Measurements from ENCODE around the gene SEMA4G.

Gene SEMA4G

DNA sequence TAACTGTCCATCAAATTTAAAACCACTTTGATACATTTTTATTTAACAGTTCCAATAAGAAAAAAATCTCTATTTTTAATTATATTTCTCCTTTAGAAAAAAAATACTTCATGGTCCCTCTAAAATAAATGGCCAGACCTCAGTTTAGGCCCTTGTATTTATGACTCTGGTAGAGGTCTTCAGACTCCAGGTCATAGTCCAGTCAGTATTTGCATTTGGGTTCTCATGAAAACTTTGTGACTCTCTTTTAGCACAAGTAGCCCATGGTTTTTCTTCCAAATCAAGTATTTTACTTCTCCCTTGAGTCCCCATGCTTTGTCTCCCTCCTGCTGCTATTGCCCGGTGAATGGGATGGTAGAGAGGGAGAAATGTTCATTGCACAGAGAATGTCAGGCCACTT, 5.5 kb upstream of the SEMA4G start (continued):
- TF ChIP-seq CREB5 (CRISPR knock-in tag; IDR thresholded peaks at IDR 0.05; ENCODE audit: low read depth) (no peak), PPARA (CRISPR knock-in tag; IDR thresholded peaks at IDR 0.05; ENCODE audit: borderline replicate concordance) (no peak), POU6F1 (CRISPR knock-in tag; IDR thresholded peaks at IDR 0.05; ENCODE audit: borderline replicate concordance, low read depth) (no peak), ZNF565 (CRISPR knock-in tag; conservative IDR thresholded peaks at IDR 0.05; ENCODE audit: low read depth) (no peak), ESRRG (CRISPR knock-in tag; IDR thresholded peaks at IDR 0.05) (no peak), PATZ1 (CRISPR knock-in tag; IDR thresholded peaks at IDR 0.05; ENCODE audit: borderline replicate concordance) (no peak), ARNTL (CRISPR knock-in tag; IDR thresholded peaks at IDR 0.05; ENCODE audit: borderline replicate concordance, low read depth) (no peak), SNAI2 (CRISPR knock-in tag; IDR thresholded peaks at IDR 0.05) (no peak), GLIS3 (CRISPR knock-in tag; IDR thresholded peaks at IDR 0.05) (no peak), CSDC2 (CRISPR knock-in tag; IDR thresholded peaks at IDR 0.05) (no peak), OSR1 (CRISPR knock-in tag; IDR thresholded peaks at IDR 0.05) (no peak), TOX (CRISPR knock-in tag; IDR thresholded peaks at IDR 0.05; ENCODE audit: borderline replicate concordance) (no peak), RARB (CRISPR knock-in tag; IDR thresholded peaks at IDR 0.05) (no peak)

GRCh38 chr10:100965820-100966219, 3.5 kb upstream of the SEMA4G start:
- ATAC-seq, result no peak
- TF ChIP-seq ZNF70 (CRISPR knock-in tag; IDR thresholded peaks at IDR 0.05) (no peak), ZFP3 (CRISPR knock-in tag; IDR thresholded peaks at IDR 0.05) (no peak), ZNF8 (CRISPR knock-in tag; IDR thresholded peaks at IDR 0.05) (no peak), GLIS3 (CRISPR knock-in tag; IDR thresholded peaks at IDR 0.05) (no peak), ISL1 (CRISPR knock-in tag; IDR thresholded peaks at IDR 0.05) (no peak), RARB (CRISPR knock-in tag; IDR thresholded peaks at IDR 0.05) (no peak), CSDC2 (CRISPR knock-in tag; IDR thresholded peaks at IDR 0.05) (no peak), ZFP30 (CRISPR knock-in tag; IDR thresholded peaks at IDR 0.05) (no peak), OSR1 (CRISPR knock-in tag; IDR thresholded peaks at IDR 0.05) (no peak), PPARA (CRISPR knock-in tag; IDR thresholded peaks at IDR 0.05; ENCODE audit: borderline replicate concordance) (no peak), ARNTL (CRISPR knock-in tag; IDR thresholded peaks at IDR 0.05; ENCODE audit: borderline replicate concordance, low read depth) (no peak), TCF4 (CRISPR knock-in tag; IDR thresholded peaks at IDR 0.05; ENCODE audit: borderline replicate concordance) (no peak), ZNF565 (CRISPR knock-in tag; conservative IDR thresholded peaks at IDR 0.05; ENCODE audit: low read depth) (no peak), ZC3H10 (CRISPR knock-in tag; IDR thresholded peaks at IDR 0.05) (no peak), ESRRG (CRISPR knock-in tag; IDR thresholded peaks at IDR 0.05) (no peak), PATZ1 (CRISPR knock-in tag; IDR thresholded peaks at IDR 0.05; ENCODE audit: borderline replicate concordance) (no peak), CREB5 (CRISPR knock-in tag; IDR thresholded peaks at IDR 0.05; ENCODE audit: low read depth) (no peak)
- TF ChIP-seq, protein P1, sequence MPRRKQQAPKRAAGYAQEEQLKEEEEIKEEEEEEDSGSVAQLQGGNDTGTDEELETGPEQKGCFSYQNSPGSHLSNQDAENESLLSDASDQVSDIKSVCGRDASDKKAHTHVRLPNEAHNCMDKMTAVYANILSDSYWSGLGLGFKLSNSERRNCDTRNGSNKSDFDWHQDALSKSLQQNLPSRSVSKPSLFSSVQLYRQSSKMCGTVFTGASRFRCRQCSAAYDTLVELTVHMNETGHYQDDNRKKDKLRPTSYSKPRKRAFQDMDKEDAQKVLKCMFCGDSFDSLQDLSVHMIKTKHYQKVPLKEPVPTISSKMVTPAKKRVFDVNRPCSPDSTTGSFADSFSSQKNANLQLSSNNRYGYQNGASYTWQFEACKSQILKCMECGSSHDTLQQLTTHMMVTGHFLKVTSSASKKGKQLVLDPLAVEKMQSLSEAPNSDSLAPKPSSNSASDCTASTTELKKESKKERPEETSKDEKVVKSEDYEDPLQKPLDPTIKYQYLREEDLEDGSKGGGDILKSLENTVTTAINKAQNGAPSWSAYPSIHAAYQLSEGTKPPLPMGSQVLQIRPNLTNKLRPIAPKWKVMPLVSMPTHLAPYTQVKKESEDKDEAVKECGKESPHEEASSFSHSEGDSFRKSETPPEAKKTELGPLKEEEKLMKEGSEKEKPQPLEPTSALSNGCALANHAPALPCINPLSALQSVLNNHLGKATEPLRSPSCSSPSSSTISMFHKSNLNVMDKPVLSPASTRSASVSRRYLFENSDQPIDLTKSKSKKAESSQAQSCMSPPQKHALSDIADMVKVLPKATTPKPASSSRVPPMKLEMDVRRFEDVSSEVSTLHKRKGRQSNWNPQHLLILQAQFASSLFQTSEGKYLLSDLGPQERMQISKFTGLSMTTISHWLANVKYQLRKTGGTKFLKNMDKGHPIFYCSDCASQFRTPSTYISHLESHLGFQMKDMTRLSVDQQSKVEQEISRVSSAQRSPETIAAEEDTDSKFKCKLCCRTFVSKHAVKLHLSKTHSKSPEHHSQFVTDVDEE (CRISPR knock-in tag; IDR thresholded peaks at IDR 0.05), result no peak

Data from SK-N-SH treated with all-trans-retinoic acid at 6 μM for 48 hours (cell line).